AG09309 (cell line): ENCODE measurements around the gene NINJ2.

Experiments
- DNase-seq: peaks from one replicate; pipeline ENCODE4 v3.0.0-alpha.2; 2010; ENCODE audit warnings: low read depth
- H3K4me3 ChIP-seq: 2 replicates; pipeline ENCODE4 v1.5.1; 2011; ENCODE audit warnings: mild to moderate bottlenecking, low read depth, low read length, moderate library complexity; ENCODE audit not compliant: control insufficient read depth
- TF ChIP-seq, protein P1 (sequence below): IDR thresholded peaks from 2 replicates; pipeline ENCODE4 v1.5.1; 2011; ENCODE audit warnings: mild to moderate bottlenecking, low read depth, low read length, inconsistent platforms; ENCODE audit not compliant: insufficient read depth, control insufficient read depth; ENCODE audit errors: missing control alignments

The NINJ2 gene

GRCh38 chr12:662566-663292, 516 bp downstream of the NINJ2 start:
- TF ChIP-seq, protein P1, sequence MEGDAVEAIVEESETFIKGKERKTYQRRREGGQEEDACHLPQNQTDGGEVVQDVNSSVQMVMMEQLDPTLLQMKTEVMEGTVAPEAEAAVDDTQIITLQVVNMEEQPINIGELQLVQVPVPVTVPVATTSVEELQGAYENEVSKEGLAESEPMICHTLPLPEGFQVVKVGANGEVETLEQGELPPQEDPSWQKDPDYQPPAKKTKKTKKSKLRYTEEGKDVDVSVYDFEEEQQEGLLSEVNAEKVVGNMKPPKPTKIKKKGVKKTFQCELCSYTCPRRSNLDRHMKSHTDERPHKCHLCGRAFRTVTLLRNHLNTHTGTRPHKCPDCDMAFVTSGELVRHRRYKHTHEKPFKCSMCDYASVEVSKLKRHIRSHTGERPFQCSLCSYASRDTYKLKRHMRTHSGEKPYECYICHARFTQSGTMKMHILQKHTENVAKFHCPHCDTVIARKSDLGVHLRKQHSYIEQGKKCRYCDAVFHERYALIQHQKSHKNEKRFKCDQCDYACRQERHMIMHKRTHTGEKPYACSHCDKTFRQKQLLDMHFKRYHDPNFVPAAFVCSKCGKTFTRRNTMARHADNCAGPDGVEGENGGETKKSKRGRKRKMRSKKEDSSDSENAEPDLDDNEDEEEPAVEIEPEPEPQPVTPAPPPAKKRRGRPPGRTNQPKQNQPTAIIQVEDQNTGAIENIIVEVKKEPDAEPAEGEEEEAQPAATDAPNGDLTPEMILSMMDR: no peak
- peak overlapping the region; percentile 3; the same call in 1 of the 2 replicates for H3K4me3 ChIP-seq
- no peak for DNase-seq

- TF ChIP-seq, protein P1: no peak
- no peak overlapping the region for H3K4me3 ChIP-seq
These were observed 1.3 kb downstream of the NINJ2 start for GRCh38 chr12:661720-662486.

DNA sequence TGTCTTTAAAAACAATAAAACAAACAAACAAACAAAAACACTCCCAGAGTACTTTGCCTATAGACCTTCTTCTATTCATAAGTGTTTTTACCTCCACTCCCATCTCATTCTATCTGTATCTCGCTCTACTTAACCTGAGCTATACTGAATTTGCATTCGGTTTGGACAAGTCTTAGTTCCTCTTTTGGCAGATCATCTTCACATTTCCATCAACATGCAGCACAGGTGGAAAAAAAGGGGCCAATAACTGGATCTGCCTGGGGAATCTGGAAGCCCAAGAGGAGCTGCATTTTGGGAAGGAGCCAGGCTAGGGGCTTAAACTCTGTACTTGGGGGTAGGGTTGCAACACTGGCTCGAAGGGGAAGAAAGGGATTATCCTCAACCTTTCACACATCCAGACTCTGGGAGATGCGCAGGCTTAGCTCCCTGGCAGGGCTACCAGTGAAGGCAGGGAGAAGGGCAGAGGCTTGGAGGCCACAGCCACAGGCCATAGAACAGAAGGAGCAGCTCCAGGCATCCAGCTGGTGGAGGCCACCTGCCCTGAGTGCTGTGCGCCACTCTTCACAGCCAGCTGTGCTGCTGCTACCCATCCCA, 4.1 kb downstream of the NINJ2 start:
- DNase-seq: no peak
- no peak overlapping the region for H3K4me3 ChIP-seq
- TF ChIP-seq, protein P1: no peak

More at GRCh38 chr12:661720-662486, 1.3 kb downstream of the NINJ2 start:
- no peak for DNase-seq

- no peak overlapping the region for H3K4me3 ChIP-seq
- TF ChIP-seq, protein P1: no peak
- DNase-seq: no peak
These were observed 12.3 kb downstream of the NINJ2 start for GRCh38 chr12:650983-651382.

DNA sequence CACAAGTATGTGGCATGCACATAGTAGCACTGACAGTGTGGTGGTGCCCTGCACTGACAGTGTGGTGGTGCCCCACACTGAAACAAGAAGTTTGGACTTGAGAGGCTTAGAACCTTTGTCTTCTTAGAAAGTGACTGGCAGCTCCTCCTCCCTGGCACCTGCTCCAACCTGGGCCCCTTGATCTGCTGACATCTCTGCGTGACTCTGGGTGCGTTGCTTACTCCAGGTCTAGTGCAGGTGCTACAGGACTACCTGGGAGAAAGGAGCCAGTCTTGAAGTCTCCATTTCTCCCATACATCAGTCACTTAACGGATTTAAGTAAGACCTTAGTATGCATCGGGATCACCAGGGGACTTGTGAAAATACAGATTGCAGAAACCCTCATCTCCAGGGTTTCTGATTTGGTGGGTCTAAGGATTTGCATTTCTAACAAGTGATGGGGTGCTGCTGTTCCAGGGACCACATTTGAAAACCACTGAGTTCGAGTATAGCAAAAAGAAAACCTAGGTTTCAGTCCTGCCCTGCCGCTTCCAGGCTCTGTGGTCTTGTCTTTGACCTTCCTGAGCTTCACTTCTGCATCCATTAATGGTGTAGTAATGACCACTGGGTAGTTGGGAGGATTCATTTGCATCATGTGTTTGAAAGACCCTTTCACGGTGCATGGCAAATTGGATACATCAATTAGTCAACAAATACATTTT, 15.7 kb downstream of the NINJ2 start:
- no peak for DNase-seq
- TF ChIP-seq, protein P1: no peak
- no peak overlapping the region for H3K4me3 ChIP-seq
